Prostate gland (tissue), 2 donors: ENCODE results near the gene ACTN4.

Source experiments
- POLR2AphosphoS5 ChIP-seq: sonication (generic); formaldehyde crosslinking; IDR thresholded peaks from one replicate; pipeline ENCODE4 v1.6.1; 2017; ENCODE audit warnings: antibody characterized with exemption
- TF ChIP-seq, protein P1 (sequence below), 4 experiments: fragments of 200-600 bp in 2 of 4; fragments of 450-650 bp in 2 of 4; sonication (generic) in 2 of 4; IDR thresholded peaks; 1 replicate in 3 of 4; 2 replicates in 1 of 4; pipeline ENCODE4 v1.5.1; 2016 to 2019; ENCODE audit warnings: antibody characterized with exemption in 4 of 4, mild to moderate bottlenecking in 2 of 4, moderate library complexity in 2 of 4

- TF ChIP-seq, protein P1, sequence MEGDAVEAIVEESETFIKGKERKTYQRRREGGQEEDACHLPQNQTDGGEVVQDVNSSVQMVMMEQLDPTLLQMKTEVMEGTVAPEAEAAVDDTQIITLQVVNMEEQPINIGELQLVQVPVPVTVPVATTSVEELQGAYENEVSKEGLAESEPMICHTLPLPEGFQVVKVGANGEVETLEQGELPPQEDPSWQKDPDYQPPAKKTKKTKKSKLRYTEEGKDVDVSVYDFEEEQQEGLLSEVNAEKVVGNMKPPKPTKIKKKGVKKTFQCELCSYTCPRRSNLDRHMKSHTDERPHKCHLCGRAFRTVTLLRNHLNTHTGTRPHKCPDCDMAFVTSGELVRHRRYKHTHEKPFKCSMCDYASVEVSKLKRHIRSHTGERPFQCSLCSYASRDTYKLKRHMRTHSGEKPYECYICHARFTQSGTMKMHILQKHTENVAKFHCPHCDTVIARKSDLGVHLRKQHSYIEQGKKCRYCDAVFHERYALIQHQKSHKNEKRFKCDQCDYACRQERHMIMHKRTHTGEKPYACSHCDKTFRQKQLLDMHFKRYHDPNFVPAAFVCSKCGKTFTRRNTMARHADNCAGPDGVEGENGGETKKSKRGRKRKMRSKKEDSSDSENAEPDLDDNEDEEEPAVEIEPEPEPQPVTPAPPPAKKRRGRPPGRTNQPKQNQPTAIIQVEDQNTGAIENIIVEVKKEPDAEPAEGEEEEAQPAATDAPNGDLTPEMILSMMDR (IDR thresholded peaks at IDR 0.05) = no peak
- no peak for TF ChIP-seq POLR2AphosphoS5
Measured at GRCh38 chr19:38765214-38765613, 117.8 kb downstream of the ACTN4 start.
